ENCODE data around the gene RHCE. TPM values are rescaled to one million over a fixed set of nuclear protein-coding genes. Genes with fewer than 3 reads are reported as not detected.
"Not testable (repeated sequence)": the region's sequence is repeated elsewhere in the genome, so short reads cannot be mapped to it uniquely, and the experiment has no call there.

Gene RHCE
- total RNA-seq: 0.72 to 0.86 TPM (median 0.75 TPM) in 3 replicates

DNA sequence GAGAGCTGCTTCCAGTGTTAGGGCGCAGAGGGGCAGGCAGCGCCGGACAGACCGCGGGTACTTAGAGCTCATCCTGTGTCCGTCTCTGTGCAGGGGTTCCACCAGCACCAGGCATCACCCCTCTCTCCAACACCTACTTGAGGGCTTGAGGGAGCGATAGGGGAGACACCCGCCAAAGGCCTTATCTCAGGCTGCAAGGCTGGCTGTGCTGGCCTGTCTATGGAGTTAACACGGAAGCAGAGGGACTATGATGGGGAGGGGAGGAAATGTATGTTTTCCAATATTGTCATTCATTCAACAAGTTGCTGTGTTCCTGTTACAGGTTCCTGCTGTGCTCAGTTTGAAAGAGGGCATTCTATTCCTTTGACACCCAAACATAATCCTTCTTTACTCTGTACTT lies at the start of gene RHCE:
Gene RHCE (minus strand): TSS at position 111 of the 400 bp plus-strand sequence. CDS start 39 bp downstream, at position 72.
- H3K9me3 Mint-ChIP-seq; H3K4me3 Mint-ChIP-seq; DNase-seq (ENCODE audit: low spot score in 2 of 2, unreplicated experiment in 2 of 2); H3K36me3 Mint-ChIP-seq; H3K27me3 Mint-ChIP-seq (ENCODE audit: low read depth); H3K27ac Mint-ChIP-seq; H3K4me1 Mint-ChIP-seq: not testable (repeated sequence)

DNA sequence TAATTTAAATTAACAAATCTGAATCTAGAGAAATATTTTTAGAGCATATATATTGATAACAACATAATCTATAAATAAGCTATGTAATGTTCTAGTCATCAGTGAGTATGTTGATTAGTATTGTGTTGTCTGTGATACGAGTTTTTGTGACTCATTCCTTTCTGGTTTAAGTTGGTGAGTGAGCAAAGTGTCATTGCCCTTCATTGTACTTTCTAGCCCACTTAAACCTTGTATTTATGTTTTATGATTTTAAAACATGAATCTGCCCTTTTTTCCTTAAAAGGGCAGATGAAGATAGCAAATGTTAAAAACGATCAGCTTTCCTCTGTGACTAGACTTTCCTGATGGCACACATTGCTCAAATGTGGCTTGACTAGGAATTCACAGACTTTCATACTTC lies 48.6 kb upstream of the RHCE start:
- TF ChIP-seq, protein P1, sequence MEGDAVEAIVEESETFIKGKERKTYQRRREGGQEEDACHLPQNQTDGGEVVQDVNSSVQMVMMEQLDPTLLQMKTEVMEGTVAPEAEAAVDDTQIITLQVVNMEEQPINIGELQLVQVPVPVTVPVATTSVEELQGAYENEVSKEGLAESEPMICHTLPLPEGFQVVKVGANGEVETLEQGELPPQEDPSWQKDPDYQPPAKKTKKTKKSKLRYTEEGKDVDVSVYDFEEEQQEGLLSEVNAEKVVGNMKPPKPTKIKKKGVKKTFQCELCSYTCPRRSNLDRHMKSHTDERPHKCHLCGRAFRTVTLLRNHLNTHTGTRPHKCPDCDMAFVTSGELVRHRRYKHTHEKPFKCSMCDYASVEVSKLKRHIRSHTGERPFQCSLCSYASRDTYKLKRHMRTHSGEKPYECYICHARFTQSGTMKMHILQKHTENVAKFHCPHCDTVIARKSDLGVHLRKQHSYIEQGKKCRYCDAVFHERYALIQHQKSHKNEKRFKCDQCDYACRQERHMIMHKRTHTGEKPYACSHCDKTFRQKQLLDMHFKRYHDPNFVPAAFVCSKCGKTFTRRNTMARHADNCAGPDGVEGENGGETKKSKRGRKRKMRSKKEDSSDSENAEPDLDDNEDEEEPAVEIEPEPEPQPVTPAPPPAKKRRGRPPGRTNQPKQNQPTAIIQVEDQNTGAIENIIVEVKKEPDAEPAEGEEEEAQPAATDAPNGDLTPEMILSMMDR (IDR thresholded peaks at IDR 0.05; ENCODE audit: unreplicated experiment): no peak
- H3K27ac Mint-ChIP-seq: no peak overlapping the region
- H3K9me3 Mint-ChIP-seq: peaks cover 5% of the 10 kb centered on the region
- peaks cover 14% of the 10 kb centered on the region for H3K4me1 Mint-ChIP-seq
- DNase-seq (ENCODE audit: low spot score in 2 of 2, unreplicated experiment in 2 of 2): no peak
- peaks cover 17% of the 10 kb centered on the region for H3K36me3 Mint-ChIP-seq
- H3K27me3 Mint-ChIP-seq (ENCODE audit: low read depth): no peaks in the 10 kb centered on the region
- no peak overlapping the region for H3K4me3 Mint-ChIP-seq

DNA sequence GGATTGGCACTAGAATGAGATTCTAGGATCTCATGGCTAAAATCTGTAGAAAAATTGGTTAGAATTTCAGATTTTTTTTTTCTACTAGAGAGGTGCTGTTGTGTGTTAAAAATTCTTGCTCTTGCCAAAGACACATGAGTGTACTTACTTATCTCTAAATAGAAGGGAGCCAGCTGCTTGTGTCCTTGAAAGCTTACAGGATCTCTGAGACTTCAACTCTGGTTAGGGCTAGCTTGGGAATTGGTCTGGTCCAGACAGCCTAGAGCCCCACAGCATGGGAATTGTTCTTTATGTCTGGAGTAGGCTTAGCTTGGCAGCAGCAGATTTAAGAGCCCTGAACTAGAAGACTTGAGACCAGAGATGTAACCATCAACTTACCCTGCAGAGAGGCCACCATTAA lies 47.4 kb upstream of the RHCE start:
- TF ChIP-seq, protein P1 (IDR thresholded peaks at IDR 0.05; ENCODE audit: unreplicated experiment): no peak
- H3K36me3 Mint-ChIP-seq: peaks cover 17% of the 10 kb centered on the region
- H3K9me3 Mint-ChIP-seq: peaks cover 5% of the 10 kb centered on the region
- H3K4me1 Mint-ChIP-seq: peaks cover 10% of the 10 kb centered on the region
- H3K27me3 Mint-ChIP-seq (ENCODE audit: low read depth): no peaks in the 10 kb centered on the region
- H3K27ac Mint-ChIP-seq: peak overlapping the region; percentile 60
- H3K4me3 Mint-ChIP-seq: no peak overlapping the region
- DNase-seq (ENCODE audit: low spot score in 2 of 2, unreplicated experiment in 2 of 2): no peak

DNA sequence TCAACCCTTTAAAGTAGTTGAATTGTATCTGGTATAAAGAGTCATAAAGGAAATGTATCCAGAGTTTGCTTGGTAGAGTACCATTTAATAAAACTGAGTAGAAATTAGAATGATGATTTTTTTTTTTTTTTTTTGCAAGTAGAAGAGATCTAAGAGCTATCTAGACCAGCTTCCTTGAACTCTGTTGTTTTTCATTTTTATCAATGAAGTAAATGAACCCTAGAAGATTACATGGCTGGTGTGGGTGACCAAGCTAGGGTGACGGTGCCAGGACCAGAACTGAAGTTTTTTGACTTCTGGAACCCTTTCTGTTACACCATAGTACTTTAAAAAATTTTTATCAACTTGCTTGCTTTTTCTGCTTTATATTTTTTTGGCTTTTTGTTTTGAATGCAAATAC lies 47.0 kb upstream of the RHCE start:
- DNase-seq (ENCODE audit: low spot score in 2 of 2, unreplicated experiment in 2 of 2): no peak
- Mint-ChIP-seq H3K4me1 (peaks cover 12% of the 10 kb centered on the region), H3K27me3 (ENCODE audit: low read depth) (no peaks in the 10 kb centered on the region), H3K9me3 (peaks cover 5% of the 10 kb centered on the region), H3K27ac (peak overlapping the region; percentile 60), H3K36me3 (peaks cover 17% of the 10 kb centered on the region), H3K4me3 (no peak overlapping the region)
- TF ChIP-seq, protein P1 (IDR thresholded peaks at IDR 0.05; ENCODE audit: unreplicated experiment): no peak

DNA sequence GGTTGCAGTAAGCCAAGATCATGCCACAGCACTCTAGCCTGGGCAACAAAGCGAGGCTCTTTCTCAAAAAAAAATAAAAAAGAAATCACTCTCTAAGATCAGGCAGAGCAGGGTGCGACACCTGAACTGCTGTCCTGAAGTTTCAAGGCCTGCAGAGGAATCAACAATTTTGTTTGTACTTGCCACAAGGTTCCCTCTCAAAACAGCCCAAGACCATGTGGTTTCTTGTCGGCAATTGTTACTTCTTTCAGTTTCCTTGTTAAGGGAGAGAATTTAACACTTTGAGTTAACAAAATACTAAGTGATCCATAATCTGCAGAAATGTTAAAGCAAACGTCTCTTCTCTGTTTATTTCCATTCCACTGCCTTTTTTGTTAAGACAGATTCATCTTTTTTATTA lies 46.6 kb upstream of the RHCE start:
- DNase-seq (ENCODE audit: low spot score in 2 of 2, unreplicated experiment in 2 of 2): no peak
- TF ChIP-seq, protein P1 (IDR thresholded peaks at IDR 0.05; ENCODE audit: unreplicated experiment): no peak
- Mint-ChIP-seq H3K9me3 (peaks cover 5% of the 10 kb centered on the region), H3K27me3 (ENCODE audit: low read depth) (no peaks in the 10 kb centered on the region), H3K36me3 (peaks cover 17% of the 10 kb centered on the region), H3K4me3 (no peak overlapping the region), H3K4me1 (peaks cover 12% of the 10 kb centered on the region), H3K27ac (no peak overlapping the region)

DNA sequence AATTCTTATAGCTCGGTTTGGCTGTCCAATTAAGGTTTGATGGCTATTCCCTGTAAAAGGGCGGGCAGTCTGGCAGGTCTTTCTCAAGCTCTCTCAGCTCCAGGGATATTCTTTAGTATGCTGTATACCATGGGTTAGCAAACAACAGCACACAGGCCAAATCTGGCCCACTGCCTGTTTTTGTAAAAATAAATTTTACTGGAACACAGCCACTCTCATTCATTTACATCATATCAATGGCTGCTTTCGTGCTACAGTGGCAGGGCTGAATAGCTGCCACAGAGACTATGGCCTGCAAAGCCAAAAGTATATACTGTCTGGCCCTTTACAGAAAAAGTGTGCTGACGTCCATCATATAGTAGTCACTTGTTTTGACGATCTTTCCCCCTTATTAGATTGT lies 42.1 kb upstream of the RHCE start:
- H3K4me1 Mint-ChIP-seq: peaks cover 27% of the 10 kb centered on the region
- DNase-seq (ENCODE audit: low spot score in 2 of 2, unreplicated experiment in 2 of 2): no peak
- H3K36me3 Mint-ChIP-seq: peaks cover 19% of the 10 kb centered on the region
- H3K27me3 Mint-ChIP-seq (ENCODE audit: low read depth): no peaks in the 10 kb centered on the region
- TF ChIP-seq, protein P1 (IDR thresholded peaks at IDR 0.05; ENCODE audit: unreplicated experiment): no peak
- H3K9me3 Mint-ChIP-seq: peaks cover 5% of the 10 kb centered on the region
- H3K4me3 Mint-ChIP-seq: no peak overlapping the region
- peak overlapping the region; percentile 45 for H3K27ac Mint-ChIP-seq
